ENCODE data around the gene CETP.

The CETP gene

DNA sequence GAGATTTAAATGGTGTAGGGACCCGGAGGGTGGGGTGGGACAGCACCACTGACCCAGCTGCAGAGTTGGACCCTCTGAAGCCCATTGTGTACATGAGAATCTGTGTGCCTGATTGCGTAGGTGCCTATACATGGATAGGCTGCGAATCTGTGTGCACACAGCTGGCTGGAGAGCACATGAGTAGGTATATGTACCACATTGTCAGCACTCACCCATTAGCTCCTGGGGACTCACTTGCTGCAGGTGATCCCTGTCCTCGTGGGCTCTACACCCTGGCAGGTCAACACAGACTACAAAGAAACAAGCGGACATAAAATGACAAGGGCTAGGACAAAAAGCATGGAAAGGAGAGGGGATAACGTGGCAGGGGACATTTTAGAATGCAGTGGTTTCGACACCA, 11.3 kb upstream of the CETP start:
- TF ChIP-seq, protein P1, sequence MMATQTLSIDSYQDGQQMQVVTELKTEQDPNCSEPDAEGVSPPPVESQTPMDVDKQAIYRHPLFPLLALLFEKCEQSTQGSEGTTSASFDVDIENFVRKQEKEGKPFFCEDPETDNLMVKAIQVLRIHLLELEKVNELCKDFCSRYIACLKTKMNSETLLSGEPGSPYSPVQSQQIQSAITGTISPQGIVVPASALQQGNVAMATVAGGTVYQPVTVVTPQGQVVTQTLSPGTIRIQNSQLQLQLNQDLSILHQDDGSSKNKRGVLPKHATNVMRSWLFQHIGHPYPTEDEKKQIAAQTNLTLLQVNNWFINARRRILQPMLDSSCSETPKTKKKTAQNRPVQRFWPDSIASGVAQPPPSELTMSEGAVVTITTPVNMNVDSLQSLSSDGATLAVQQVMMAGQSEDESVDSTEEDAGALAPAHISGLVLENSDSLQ (IDR thresholded peaks at IDR 0.05), result no peak
- TF ChIP-seq NFRKB (IDR thresholded peaks at IDR 0.05), result no peak
- no peak for TF ChIP-seq ARNT (IDR thresholded peaks at IDR 0.05)
- TF ChIP-seq ELF4 (IDR thresholded peaks at IDR 0.05), result no peak
- no peak for TF ChIP-seq FOXK2 (IDR thresholded peaks at IDR 0.05)
- DNase-seq (ENCODE audit: extremely low spot score), result no peak
- CTCF ChIA-PET, result no interaction called here
- POLR2A ChIA-PET, result no interaction called here

GRCh38 chr16:56950881-56951771, 10.6 kb upstream of the CETP start:
- ChIA-PET CTCF (interaction anchor here (0.6 to 1.0 kb wide), 5 partner anchors 10 to 165 kb away, joined by 3 to 6 read pairs (median 3); no protein-coding TSS in a partner anchor), POLR2A (no interaction called here)
- TF ChIP-seq NFRKB (IDR thresholded peaks at IDR 0.05), result no peak
- TF ChIP-seq LEF1 (IDR thresholded peaks at IDR 0.05; ENCODE audit: borderline replicate concordance), result no peak
- no peak for TF ChIP-seq SP1 (IDR thresholded peaks at IDR 0.05)
- no peak for TF ChIP-seq L3MBTL2 (conservative IDR thresholded peaks at IDR 0.05)
- TF ChIP-seq SUZ12 (IDR thresholded peaks at IDR 0.05), result no peak
- TF ChIP-seq CTBP1 (IDR thresholded peaks at IDR 0.05; ENCODE audit: borderline replicate concordance), result no peak
- no peak for TF ChIP-seq TARDBP (IDR thresholded peaks at IDR 0.05)
- TF ChIP-seq FOXA1 (IDR thresholded peaks at IDR 0.05), result no peak
- no peak for TF ChIP-seq FOXM1 (IDR thresholded peaks at IDR 0.05; ENCODE audit: borderline replicate concordance)
- peak; percentile 72 for DNase-seq (ENCODE audit: extremely low spot score)

DNA sequence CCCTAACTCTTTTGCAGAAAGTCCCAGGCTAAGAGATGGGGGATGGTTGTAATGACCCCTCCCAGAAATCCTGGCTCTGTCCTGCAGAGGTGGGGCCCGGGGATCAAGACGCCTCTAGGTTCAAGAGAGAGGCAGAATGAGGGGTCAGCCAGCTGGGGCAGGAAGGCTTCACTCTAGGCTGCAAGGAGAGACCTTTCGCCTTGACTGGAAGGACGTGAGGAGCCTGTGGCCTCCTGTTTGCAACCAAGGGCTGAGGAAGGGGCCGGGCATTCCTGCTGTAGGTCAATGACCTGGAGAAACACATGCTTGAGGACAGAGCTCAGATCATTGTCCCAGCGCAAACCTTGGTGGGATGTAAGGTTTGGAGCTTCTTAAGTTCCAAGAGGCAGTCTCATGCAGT, 8.7 kb upstream of the CETP start:
- no peak for TF ChIP-seq FOXK2 (IDR thresholded peaks at IDR 0.05)
- no peak for DNase-seq (ENCODE audit: extremely low spot score)
- CTCF ChIA-PET, result interaction anchor here (1.0 kb wide), 1 partner anchor 159 kb away, joined by 4 read pairs; no protein-coding TSS in a partner anchor
- POLR2A ChIA-PET, result no interaction called here

- TF ChIP-seq FOXK2 (IDR thresholded peaks at IDR 0.05) (no peak), ARNT (IDR thresholded peaks at IDR 0.05) (no peak), CTBP1 (IDR thresholded peaks at IDR 0.05; ENCODE audit: borderline replicate concordance) (no peak), HDGF (IDR thresholded peaks at IDR 0.05; ENCODE audit: borderline replicate concordance) (no peak), BHLHE40 (IDR thresholded peaks at IDR 0.05; ENCODE audit: borderline replicate concordance) (no peak), LEF1 (IDR thresholded peaks at IDR 0.05; ENCODE audit: borderline replicate concordance) (no peak), NFRKB (IDR thresholded peaks at IDR 0.05) (no peak), L3MBTL2 (conservative IDR thresholded peaks at IDR 0.05) (no peak), FOXA1 (IDR thresholded peaks at IDR 0.05) (no peak), SUZ12 (IDR thresholded peaks at IDR 0.05) (no peak), FOXM1 (IDR thresholded peaks at IDR 0.05; ENCODE audit: borderline replicate concordance) (no peak), SP1 (IDR thresholded peaks at IDR 0.05) (no peak), ZNF384 (IDR thresholded peaks at IDR 0.05) (no peak), TARDBP (IDR thresholded peaks at IDR 0.05) (no peak), ELF4 (IDR thresholded peaks at IDR 0.05) (no peak)
- TF ChIP-seq, protein P1 (IDR thresholded peaks at IDR 0.05), result no peak
- ChIA-PET CTCF (interaction anchor here (2.4 kb wide), 1 partner anchor 9 kb away, joined by 15 read pairs; no protein-coding TSS in a partner anchor), POLR2A (no interaction called here)
- no peak for DNase-seq (ENCODE audit: extremely low spot score)
Measured at GRCh38 chr16:56956076-56956475, 5.7 kb upstream of the CETP start.

- ChIA-PET CTCF (no interaction called here), POLR2A (no interaction called here)
- DNase-seq (ENCODE audit: extremely low spot score), result no peak
- TF ChIP-seq LEF1 (IDR thresholded peaks at IDR 0.05; ENCODE audit: borderline replicate concordance), result no peak
- TF ChIP-seq SP1 (IDR thresholded peaks at IDR 0.05), result no peak
- TF ChIP-seq FOXA1 (IDR thresholded peaks at IDR 0.05), result no peak
- no peak for TF ChIP-seq ARNT (IDR thresholded peaks at IDR 0.05)
- no peak for TF ChIP-seq CTBP1 (IDR thresholded peaks at IDR 0.05; ENCODE audit: borderline replicate concordance)
- TF ChIP-seq FOXK2 (IDR thresholded peaks at IDR 0.05), result no peak
- no peak for TF ChIP-seq SUZ12 (IDR thresholded peaks at IDR 0.05)
- no peak for TF ChIP-seq HDGF (IDR thresholded peaks at IDR 0.05; ENCODE audit: borderline replicate concordance)
- no peak for TF ChIP-seq L3MBTL2 (conservative IDR thresholded peaks at IDR 0.05)
- no peak for TF ChIP-seq NFRKB (IDR thresholded peaks at IDR 0.05)
- TF ChIP-seq FOXM1 (IDR thresholded peaks at IDR 0.05; ENCODE audit: borderline replicate concordance), result no peak
- TF ChIP-seq, protein P1 (IDR thresholded peaks at IDR 0.05), result no peak
- TF ChIP-seq BHLHE40 (IDR thresholded peaks at IDR 0.05; ENCODE audit: borderline replicate concordance), result no peak
- no peak for TF ChIP-seq ZNF384 (IDR thresholded peaks at IDR 0.05)
- no peak for TF ChIP-seq TARDBP (IDR thresholded peaks at IDR 0.05)
Measured at GRCh38 chr16:56956756-56957155, 5.0 kb upstream of the CETP start.

DNA sequence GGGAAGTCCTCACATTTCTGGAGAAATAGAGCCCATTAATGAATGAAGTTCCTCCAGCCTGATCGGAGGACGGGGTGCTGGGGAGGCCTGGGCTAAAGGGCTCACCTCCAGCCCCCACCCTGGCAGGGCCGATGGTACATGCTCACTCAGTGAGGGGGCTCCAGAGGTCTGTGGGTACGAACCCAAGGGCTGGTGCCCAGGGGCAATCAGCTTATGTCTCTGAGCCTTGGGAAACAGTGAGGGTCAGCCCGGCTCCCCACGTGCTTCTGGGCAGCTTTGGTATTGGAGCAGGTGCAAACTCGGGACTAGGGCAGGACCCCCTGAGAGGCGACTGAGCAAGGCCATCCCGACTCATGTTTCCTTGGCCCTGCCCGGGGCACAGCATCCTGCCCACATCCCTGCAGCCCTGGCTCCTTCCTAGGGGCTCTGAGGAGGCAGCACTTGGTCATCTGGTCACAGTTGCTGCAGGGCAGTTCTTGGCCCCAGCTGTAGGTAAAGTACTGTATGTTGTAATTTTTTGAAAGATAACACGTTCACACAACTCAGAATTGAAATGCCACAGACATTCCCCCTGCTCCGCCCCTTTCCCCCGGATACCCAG, 969 bp upstream of the CETP start:
- DNase-seq (ENCODE audit: extremely low spot score), result no peak
- CTCF ChIA-PET, result no interaction called here
- POLR2A ChIA-PET, result no interaction called here
- TF ChIP-seq BHLHE40 (IDR thresholded peaks at IDR 0.05; ENCODE audit: borderline replicate concordance), result no peak
- TF ChIP-seq, protein P1 (IDR thresholded peaks at IDR 0.05), result no peak
- TF ChIP-seq HDGF (IDR thresholded peaks at IDR 0.05; ENCODE audit: borderline replicate concordance), result no peak
- TF ChIP-seq FOXA1 (IDR thresholded peaks at IDR 0.05), result no peak
- no peak for TF ChIP-seq CTBP1 (IDR thresholded peaks at IDR 0.05; ENCODE audit: borderline replicate concordance)
- no peak for TF ChIP-seq FOXM1 (IDR thresholded peaks at IDR 0.05; ENCODE audit: borderline replicate concordance)
- no peak for TF ChIP-seq ZNF384 (IDR thresholded peaks at IDR 0.05)
- TF ChIP-seq ELF4 (IDR thresholded peaks at IDR 0.05), result no peak
- no peak for TF ChIP-seq ARNT (IDR thresholded peaks at IDR 0.05)
- TF ChIP-seq NFRKB (IDR thresholded peaks at IDR 0.05), result no peak
- TF ChIP-seq FOXK2 (IDR thresholded peaks at IDR 0.05), result no peak
- no peak for TF ChIP-seq LEF1 (IDR thresholded peaks at IDR 0.05; ENCODE audit: borderline replicate concordance)
- TF ChIP-seq SUZ12 (IDR thresholded peaks at IDR 0.05), result no peak
- TF ChIP-seq SP1 (IDR thresholded peaks at IDR 0.05), result no peak
- TF ChIP-seq L3MBTL2 (conservative IDR thresholded peaks at IDR 0.05), result no peak
- TF ChIP-seq TARDBP (IDR thresholded peaks at IDR 0.05), result no peak

Data from HEK293T (cell line).